Occipital lobe (tissue), 2 donors: ENCODE results near the gene ADAMTS6. TPM values are rescaled to one million over a fixed set of nuclear protein-coding genes. Genes with fewer than 3 reads are reported as not detected.
"Not testable (repeated sequence)": the region's sequence is repeated elsewhere in the genome, so short reads cannot be mapped to it uniquely, and the experiment has no call there.

Experiments used
- DNase-seq: peaks from one replicate; lab custom pipeline; 2025; lab: John Stamatoyannopoulos, UW
- total RNA-seq: library from RNA; depleted of rRNA; stranded (reverse); fragments of >200 nt; gene quantifications from one replicate; pipeline ENCODE4 v1.2.3, GENCODE V29; 2014

Gene ADAMTS6
- total RNA-seq, 1 donor from 2014 or later: 17.5 TPM

DNA sequence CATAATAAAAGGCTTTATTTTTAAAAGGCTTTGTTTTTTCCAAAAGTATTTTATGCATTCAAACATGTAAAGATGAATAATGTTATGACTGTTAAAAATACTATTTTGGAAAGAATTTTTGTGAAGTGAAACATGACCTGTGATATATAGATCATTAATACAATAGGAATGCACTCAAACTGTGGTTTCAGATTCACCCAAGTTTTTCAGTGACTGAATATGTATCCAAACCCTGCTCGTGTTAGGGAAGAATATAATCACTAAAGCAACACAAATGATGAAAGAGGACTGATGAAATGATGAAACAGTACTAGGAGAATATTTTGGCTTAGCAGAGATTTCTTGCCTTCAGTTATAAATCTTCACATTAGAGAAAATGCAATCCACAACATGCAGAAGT lies 278.0 kb downstream of the ADAMTS6 start:
- DNase-seq: no peak

DNA sequence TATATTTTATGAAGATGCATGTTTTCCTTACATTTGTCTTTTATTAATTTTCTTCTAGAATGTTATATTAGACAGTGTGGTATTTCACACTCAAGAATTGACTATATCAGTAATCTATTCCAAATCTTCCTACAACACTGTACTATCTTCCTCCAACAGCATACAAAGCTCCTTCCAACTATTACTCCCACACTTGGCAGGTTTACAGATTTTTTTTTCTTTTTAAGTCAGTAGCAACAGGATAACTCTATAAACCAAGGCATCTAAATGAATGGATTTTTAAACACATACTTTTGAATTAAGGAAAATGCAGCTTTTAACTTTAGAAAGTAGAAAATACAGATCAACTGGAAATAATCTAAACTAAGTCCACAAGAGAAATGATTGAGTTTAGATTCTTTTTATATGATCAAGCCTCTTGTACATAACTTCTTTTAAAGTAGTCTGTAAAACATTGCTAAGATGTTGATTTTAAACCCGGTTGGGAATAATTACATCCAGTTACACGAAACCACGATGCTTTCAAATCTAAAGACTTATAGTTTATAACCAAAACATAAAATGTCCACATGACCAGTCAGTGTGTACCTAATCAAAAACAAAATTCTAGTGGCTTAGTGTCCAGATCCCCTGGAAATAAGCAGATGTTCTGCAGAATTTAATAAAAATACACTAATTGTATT lies 281.6 kb downstream of the ADAMTS6 start:
- no peak for DNase-seq

DNA sequence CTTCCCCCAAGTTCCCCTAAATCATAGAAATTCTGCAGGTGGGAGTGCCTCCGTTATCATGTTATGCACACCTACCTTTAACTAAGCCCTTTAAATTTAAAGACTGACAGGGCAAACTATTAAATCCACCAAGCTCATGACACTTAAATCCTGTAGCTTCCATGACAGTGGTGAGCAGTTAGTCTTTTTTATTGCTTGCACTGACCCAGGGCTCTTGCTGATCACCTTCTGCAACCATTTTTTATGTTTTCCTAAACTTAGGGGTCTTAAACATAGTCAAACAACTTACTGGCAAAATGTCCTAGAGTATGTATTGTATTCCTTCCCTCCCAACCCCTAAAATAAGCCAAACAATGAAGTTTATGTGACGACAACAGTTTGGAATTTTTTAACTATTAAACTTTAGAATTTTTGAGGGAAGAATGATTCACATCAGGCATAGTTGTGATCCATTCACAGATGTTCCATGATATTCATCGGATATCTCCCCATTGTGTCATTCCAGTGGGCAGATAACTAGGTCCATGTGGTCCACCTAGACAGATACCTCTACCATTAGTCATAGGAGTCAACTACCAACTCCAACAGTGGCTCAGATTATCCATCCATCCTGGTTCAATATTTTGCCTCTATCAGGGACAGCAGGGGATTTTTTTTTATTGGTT lies 283.1 kb downstream of the ADAMTS6 start:
- DNase-seq: no peak

DNA sequence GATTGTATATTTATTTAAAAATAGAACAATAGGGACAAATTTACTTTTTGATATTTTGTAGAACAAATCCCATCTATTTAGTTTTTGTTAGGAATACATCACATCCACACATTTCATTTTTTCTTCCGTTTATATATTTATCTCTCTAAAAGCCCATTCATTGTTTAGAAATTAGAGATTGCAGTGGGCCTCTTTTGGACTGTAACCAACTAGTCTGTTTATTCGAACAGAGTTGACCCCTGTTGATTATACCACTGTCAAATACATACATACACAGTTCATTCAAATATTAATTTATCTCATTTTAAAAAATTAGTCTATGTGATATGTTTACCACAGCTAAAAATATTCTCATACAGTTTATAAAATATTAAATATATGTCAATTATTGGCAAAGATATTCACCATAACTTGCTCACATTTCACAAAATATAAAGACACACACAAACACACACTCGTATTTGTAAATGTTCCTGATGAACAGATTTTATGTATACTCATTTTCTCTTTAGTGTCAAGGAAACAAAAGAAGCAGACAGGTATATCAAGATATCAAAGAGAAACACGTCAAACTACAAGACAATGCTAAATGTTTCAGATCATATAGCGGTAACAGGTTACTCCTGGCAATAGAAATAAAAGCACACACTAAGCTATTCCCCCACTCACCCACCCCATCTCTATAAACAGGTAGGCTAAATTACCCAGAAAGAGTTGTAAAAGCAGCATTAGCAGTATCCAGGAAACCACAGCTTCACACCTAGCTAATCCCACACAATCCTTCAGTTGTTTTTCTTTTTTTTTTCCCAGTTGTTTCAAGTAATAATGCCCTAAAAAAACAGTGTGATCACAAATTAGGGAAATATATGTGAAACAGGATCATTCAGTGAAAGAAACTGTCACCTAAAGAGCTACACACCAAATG lies 283.9 kb downstream of the ADAMTS6 start:
- no peak for DNase-seq

DNA sequence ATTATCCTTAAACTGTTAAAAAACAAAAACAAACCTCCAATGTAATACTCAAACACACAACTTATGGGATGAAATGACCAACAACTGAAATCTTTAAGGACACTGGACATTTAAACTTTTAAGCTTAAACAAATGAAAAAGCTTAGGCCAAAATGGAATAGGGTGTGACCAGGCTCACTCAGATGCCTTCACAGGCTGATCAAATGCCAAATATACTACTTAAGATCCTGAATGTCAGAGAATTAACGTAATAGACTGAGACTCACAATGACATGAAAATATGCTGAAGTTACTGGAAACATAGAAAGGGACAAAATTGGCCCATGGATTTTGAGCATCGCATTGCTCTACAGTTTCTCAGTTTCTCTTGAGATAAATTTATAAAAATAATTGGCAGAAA lies 286.8 kb downstream of the ADAMTS6 start:
- DNase-seq: no peak

DNA sequence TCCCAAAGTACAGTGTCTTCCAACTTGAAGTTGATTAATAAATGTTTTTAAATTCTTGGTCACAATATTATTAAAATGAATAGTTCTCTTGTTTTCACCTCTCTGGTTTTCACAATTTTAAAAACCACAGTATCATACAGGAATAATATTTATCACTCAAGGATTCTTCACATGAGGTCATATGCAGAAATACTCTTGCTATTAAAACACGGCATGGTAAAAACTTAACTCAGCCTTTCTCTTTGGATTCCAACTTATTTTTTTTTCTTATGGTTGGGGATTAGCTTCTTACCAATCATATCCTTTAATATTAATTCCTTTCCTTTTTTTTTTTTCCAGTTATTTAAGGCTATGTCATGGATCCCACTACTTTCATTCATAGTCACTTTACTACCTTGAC lies 289.4 kb downstream of the ADAMTS6 start:
- no peak for DNase-seq

DNA sequence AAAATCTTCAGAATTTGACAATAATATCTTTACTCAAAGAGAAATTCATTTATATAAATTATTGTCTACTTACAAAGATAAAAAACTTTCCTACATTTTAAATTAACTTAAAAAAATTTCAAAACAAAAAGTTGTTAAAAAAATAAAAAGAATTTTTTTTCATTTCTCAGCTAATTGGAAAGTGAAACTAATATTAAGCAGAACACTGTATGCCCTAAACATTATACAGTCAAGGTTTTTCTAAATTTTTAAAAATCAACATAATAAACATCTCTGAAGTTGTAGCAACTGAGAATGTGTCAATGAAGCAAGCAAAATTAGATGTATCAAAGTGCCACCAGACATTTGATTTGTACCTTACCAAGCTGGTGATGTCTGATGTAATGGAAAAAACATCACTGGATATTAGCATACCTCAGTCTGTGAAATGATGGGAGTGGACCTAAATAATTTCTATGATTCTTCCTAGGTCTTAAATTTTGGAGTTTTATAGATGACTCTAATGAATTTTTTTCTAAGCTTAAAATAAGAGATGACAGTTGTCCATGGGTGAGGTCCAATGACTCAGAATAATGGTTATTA lies 290.1 kb downstream of the ADAMTS6 start:
- no peak for DNase-seq

DNA sequence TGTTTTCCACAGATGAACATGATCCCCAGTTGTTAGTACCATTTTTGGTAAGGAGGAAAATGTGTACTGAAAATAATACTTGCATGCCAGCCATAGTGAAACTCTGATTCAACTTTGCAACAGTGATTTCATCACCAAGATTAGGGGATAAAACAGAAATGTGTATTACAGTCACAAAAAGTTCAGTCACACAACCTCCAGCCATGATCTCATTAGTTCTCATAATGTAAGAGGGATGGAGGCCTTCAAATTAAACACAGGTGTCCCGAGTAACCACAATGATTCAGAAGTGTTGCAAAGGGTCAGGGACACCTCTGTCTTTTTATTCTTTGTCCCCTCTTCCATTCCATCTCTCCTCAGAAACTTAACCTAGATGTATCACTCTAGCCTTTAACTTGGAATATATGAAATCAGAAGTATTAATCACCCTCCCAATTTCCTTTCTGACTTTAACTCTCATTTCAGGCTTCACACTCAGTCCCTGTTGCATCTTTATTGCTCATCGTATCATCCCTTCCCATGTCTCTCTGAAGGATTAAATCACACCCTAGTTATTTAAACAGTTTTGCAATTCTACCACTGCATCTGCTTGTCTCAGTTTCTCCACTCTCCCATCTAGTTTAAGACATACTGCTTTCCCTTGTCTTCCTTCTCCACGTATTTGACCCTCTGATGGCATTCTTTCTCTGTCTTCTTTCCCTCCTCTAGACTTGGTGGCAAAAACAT lies 291.2 kb downstream of the ADAMTS6 start:
- no peak for DNase-seq

DNA sequence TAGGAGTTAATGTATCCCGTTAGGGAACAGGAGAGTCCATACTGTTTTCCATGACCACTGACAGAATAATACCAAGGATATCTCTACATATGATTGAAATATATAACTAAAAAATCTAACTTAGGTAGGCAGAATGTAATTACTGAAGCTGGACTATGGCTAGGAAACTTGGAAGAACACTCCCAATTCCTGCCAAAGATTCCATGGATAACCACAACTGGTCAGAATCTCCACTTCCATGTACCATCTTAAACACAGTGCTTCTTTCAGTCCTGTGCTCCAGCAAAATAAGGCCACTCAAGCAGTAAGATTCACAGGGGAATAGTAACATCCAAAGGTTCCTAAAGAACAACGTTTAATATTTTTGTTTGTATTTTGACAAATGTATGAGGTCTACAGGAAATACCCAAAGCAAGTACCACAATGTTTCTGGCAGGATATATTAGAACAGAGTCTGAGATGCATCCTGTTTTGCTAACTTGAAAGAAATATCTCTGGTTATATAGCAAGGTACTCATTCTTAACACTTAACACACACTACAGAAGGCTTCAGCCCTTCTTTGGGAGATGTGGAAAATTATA lies 295.0 kb downstream of the ADAMTS6 start:
- no peak for DNase-seq

DNA sequence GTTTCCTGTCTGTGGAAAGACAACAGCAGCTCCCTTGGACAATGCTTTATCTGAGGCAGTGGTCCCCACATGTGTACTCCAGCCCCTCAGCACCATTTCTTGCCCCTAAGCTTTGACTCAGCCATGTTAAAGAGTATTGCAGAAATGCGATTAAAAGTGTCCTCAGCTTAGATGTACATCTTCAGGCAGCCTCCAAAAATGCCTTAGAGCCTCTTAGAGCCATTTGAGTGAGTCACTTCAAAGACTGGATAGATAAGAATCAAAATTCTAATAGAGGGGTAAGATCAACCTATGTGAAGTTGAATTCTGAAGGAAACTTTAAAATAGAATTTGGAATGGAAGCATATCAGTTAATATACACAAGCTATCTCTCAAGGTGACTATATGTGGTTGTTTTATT lies 296.3 kb downstream of the ADAMTS6 start:
- no peak for DNase-seq

DNA sequence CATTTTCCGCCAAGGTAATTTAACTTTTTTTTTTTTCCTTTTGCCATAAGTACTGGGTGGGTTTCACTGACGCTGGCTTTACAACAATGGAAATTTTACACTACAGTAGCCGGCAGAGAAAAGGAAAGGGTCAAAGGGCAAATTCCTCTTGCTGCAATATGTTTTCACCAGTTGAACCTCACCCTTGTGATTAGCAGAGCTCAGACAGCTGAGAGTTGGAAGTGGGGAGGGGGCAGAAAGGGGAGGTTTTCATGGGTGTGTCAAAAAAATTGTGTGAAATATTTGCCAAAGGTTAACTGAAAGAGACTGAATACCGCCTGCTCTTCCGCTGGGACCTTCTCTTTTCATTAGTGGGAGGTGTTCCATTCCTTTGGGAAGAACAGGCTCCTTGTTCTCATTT lies 296.9 kb downstream of the ADAMTS6 start:
- DNase-seq: no peak

DNA sequence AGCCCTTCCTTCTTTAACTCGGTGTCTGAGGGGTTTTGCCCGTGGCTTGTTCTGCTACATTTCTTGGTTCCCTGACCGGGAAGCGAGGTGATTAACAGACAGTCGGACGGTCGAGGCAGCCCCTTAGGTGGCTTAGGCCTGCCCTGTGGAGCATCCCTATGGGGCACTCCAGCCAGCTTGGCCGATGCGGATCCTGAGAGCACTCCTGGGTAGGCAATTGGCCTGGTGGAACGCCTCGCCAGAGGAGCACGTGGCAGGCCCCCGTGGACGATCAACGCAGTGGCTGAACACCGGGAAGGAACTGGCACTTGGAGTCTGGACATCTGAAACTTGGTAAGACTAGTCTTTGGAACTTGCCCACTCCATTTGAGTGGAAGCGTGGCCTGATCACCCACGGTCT lies 307.5 kb downstream of the ADAMTS6 start:
- not testable (repeated sequence) for DNase-seq

DNA sequence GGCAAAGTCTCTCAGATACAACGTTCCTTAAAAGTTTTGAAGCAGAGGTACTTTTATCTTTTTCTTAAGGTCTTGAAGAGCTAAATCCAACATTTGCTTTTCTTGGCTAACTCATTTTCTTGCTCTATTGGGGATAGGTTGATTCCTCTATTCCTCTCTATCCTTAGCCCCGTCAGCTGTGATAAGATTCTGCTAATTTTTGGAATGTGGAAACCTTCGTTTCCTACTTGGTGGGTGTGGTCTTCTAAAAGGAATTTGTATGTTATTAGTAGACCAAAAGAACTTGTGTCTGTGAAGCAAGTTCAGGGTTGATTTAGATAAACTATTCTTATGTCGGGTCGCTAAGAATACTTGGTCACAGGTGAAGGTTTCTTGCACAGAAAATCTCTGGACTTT lies 308.6 kb downstream of the ADAMTS6 start:
- no peak for DNase-seq

DNA sequence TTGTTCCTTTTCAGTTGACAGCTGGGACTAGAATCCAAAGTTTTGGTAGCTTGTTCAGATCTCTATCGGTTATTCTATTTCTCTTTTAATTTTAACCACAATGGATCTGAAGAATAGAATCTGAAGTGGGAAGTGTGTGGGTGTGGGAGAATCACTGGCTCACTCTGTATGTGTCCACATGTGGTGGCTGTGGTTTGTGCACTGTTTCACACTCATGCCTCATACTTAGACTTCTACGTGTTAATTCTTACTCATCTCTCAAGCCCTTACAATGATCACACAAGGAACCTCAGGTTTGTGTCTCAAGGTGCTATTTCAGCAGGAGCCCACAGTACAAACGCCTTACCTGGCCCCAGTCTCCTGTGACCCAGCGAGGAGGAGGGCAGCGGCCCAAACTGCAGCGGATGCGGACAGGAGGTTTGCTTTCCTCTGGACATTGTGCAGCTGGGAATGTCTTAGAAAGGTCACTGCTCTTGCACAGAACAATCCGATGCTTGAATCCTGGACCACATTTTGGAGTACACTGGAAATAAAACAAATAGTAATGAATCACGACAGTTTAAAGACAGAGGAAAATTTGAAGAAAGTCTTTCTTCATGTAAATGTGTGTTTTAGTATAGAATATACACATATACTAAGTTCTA lies 309.1 kb downstream of the ADAMTS6 start:
- no peak for DNase-seq

DNA sequence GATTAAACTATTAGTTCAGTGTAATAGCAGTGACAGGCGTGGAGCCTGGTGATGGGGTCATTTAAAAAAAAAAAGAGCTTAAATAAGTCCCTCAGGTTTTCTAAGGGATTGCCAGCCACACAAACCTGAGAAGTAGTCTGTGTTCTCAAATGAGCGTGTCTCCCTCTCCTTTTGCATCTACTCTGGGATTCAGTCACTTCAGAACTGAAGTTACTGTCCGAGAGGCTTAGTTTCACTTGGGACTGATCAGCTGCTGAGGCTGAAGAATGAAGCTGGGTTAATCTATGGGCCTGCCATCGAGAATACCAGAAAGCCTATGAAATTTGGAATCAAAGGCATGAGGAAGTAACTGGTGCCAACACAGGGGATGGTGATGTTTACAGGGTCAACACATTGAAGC lies 310.1 kb downstream of the ADAMTS6 start:
- DNase-seq: no peak

DNA sequence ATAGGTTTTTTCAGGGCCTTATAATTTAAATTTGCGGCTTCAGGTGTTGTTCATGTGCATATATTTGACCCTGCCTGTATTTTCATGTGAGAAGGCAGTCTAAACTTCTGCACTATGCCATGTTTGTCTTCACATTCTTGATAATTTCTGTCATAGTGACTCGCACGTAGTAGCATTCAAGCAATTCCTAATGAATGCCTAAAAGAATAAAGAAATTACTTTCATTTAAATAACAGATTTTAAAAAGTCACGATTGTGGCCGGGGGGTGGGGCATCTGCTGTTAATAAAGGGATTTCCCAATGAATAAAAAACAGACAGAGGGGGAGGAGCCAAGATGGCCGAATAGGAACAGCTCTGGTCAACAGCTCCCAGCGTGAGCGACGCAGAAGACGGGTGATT lies 318.0 kb downstream of the ADAMTS6 start:
- no peak for DNase-seq

DNA sequence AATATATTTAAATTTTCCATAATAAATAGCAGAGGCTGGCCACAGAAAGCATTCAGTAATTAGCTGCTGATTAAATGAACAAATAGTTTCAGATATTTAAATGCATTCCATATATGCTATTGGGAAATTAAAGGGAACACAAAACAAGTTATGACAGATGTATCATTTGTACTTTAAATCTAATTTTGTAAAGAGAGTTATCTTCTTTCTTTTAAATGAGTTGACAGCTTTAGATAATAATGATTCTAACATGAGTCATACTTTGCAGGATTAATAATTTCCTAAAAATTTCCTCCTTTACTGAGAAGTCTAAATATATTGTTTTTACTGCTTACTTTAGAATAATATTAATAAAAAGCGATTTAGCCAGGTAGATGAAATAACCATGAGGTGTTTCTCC lies 320.1 kb downstream of the ADAMTS6 start:
- DNase-seq: no peak

DNA sequence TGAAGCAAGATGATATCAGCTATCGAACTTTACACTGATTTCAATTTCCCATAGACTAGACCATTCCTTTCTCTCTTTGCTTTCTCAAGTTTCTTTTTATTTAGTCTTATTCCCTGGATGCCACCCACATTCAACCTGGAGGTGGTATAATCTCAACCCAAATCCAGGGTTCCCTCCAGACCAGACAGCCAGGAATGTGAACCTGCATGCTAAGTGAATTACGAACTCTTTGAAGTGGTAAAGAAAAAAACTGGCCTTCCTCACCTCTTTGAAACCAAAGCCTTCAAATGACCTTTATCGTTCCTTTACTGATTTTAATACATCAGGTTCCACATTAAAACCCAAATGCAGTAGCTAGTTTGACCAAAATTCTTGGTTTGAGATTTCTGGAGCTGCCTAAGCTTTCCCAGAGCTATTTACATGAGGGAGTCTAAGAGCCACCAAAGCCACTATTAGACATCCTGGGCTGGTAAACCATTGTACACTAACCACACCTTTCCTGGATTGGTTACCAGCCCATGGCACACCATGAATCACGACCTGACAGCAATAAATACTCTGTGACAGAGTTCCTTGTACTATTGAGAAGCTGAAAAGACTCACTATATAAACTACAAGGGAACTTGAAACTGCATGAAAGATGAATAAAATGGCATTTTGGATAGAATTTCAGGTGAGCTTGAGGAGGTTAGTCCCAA lies 323.7 kb downstream of the ADAMTS6 start:
- DNase-seq: no peak

DNA sequence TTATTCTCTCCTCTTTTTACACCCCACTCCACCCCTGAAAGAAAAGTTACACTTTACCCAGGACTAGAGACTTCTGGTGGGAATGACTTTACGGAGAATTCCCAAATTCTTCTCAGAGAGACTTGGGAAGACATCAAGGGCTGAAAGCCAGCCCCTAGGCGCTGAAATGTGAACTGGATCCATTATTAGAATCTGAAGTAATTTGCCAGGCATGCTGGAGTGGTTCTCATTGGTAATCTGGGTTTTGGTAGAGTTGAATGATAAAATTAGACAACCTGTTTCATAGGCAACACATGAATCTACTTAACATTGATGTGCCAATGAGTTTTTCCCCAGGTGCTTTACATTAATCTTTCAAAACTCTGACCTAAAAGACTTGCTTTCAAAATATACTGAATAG lies 324.8 kb downstream of the ADAMTS6 start:
- DNase-seq: no peak

DNA sequence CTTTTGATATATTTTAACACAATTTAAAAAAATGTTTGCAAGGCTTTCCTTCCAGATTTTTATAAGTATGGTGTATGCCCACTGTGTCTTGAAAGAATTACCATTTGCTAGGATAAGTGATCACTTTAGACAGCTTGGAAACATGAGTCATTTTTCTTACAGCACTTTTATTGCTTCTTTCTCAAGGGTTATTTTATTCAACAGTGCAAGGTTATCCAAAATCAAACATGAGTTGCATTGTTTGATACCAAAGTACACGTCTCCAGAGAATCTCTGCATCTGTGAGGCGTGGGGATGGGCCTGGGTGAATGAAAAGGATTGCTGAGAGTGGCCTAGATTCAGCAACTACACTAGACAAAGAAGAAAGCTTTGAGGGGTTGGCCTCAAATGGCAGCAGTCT lies 329.6 kb downstream of the ADAMTS6 start:
- DNase-seq: no peak
